ENCODE results near the gene CISD3.

DNA sequence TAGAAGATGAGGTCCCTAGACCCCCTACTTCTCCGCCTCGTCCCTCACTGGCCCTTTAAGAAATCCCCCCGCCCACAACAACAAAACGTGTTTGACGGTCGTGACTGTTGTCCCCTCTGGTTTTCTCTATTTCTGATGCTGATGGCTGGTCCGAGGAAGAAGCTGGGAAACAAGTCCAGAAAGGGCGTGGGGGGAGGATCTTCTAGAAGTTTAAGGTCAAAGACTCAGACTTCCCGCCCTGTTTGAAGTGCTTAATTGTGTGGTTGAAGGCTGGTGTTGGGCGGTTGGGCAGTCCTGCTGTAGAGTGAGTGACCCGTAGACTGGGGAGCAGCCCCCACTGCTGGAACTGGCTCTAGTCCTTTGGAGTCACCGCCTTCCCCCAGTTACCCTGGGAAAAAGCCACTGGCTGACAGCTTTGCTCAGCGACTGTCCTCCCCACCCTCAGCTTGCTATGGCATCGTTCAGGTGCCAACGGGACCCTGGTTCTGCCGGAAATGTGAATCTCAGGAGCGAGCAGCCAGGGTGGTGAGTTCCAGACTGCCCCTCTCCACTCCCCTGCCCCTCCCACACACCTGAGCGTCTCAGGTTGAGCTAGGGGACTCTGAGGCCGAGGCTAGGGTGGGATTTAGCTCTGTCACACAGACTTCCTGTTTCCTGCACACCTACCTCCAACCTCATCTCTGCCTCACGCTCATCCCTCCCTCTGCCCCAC lies 23.5 kb upstream of the CISD3 start:
- TF ChIP-seq, protein P1, sequence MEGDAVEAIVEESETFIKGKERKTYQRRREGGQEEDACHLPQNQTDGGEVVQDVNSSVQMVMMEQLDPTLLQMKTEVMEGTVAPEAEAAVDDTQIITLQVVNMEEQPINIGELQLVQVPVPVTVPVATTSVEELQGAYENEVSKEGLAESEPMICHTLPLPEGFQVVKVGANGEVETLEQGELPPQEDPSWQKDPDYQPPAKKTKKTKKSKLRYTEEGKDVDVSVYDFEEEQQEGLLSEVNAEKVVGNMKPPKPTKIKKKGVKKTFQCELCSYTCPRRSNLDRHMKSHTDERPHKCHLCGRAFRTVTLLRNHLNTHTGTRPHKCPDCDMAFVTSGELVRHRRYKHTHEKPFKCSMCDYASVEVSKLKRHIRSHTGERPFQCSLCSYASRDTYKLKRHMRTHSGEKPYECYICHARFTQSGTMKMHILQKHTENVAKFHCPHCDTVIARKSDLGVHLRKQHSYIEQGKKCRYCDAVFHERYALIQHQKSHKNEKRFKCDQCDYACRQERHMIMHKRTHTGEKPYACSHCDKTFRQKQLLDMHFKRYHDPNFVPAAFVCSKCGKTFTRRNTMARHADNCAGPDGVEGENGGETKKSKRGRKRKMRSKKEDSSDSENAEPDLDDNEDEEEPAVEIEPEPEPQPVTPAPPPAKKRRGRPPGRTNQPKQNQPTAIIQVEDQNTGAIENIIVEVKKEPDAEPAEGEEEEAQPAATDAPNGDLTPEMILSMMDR (IDR thresholded peaks at IDR 0.05) = no peak
- no peak for TF ChIP-seq POLR2A (IDR thresholded peaks at IDR 0.05)
